GM19328 (cell line): ENCODE results near the gene PPP2R5A.
"Not testable (repeated sequence)": the region's sequence is repeated elsewhere in the genome, so short reads cannot be mapped to it uniquely, and the experiment has no call there.

ENCODE experiments used
- ATAC-seq: cut with Tn5 transposase; IDR thresholded peaks from one replicate; pipeline ENCODE4 v1.9.1; 2021; ENCODE audit warnings: mild to moderate bottlenecking, moderate library complexity; ENCODE audit not compliant: unreplicated experiment

The PPP2R5A gene

GRCh38 chr1:212267017-212267416, 18.2 kb upstream of the PPP2R5A start:
- no peak for ATAC-seq

- ATAC-seq: no peak
These were observed 17.8 kb upstream of the PPP2R5A start for GRCh38 chr1:212267460-212267859.

DNA sequence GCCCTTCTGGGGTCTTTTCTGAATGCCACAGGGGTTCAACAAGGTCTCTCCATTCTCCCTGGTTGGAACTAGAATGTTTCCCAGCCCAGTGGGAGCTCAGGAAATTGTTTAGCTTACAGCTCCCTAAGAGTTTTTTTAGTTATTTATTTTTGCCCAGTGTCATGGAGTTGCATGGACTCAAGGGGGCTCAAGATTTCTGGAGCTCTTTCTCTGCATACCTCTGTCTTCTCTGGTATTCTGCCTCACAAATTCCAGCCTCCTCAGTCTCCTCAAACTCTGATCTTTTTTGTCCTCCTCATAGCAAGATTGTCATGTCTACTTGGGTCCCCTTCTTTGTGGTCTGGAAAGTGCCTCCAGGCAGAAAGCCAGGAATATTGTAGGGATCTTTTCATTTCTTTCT, 15.9 kb upstream of the PPP2R5A start:
- ATAC-seq: no peak

GRCh38 chr1:212270564-212270963, 14.6 kb upstream of the PPP2R5A start:
- ATAC-seq: no peak

DNA sequence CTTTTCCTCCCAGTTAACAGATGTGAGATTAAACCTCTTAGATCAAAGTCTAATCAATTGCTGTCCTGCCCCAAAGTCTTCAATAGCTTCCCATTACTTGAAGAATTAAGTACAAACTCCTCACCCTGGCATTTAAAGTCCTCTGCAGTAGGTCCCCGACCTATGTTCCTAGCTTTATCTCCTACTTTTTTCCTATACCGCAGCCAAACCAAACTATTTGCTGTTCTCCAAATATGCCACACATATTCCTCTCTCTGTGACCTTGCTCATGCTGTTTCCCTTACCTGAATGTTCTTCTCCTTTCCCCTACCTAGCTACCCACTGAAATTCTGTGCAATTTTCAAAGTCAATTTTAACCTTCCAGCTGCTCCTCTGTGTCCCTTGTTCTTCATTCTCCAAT, 14.0 kb upstream of the PPP2R5A start:
- no peak for ATAC-seq

DNA sequence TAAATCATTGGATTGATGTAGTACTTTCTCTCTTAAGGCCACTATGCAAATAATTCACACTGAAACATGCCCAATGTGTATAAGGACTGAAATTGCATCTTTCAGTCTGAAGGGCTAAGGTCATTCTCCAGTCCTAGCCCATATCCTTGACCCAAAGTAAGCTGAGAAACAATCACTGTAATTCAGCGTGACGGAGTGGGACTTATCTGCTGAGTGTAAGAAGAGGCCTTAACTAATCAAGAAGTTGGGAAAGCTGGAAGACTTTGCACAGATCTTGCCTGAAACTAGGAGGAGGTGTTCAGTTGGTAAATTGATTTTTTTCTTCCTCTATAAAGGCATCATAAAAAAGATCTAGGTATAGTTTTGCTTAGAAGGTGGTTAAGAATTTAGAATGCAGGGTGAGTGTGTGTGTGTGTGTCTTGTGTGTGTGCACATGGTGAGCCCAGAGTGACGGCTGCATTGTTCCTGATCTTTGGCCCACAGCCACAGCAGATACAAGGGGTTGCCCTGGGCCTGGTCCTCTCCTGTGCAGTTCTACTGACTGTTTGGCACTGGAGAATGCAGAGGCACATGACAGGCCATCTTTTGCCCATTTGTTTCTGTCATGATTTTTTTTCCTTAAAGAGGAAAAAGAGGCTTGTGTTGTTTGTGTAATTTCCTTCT, 13.3 kb upstream of the PPP2R5A start:
- ATAC-seq: no peak

DNA sequence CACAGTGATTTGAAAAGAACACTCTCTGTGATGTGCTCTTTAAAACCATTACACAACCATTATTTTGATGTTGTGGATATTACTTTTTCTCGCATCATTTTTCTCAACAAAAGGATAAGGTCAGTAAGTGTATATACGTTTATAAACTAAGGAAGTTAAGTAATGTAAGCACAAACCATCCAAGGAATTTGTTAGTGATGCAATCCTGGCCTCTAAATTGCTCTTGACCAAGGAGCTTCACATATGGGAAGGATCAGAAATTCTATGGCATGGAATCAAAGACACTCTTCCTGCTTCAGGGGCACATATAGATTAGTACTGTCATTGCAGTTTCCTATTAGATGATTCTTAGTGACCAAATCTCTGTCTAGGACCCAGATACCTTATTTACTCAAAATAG, 3.6 kb upstream of the PPP2R5A start:
- no peak for ATAC-seq

DNA sequence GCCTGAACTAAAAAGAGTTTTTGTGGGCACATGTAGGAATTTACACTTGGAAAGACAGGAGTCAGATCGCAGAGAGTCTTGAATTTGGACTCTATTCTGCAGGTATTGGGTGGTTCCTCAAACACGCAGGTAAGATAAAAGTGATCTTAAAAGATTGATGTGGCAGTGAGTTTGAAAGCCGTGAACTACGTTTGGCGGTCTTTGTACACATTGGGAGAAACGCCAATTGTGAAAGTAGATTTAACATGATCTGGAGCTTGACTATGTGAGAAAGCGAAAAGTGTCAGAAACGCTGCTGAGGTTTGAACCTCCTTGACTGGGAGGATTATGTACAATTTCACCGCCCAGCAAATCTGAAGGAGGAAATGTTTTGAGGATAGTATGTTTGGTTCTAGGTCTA, 1.5 kb upstream of the PPP2R5A start:
- no peak for ATAC-seq

DNA sequence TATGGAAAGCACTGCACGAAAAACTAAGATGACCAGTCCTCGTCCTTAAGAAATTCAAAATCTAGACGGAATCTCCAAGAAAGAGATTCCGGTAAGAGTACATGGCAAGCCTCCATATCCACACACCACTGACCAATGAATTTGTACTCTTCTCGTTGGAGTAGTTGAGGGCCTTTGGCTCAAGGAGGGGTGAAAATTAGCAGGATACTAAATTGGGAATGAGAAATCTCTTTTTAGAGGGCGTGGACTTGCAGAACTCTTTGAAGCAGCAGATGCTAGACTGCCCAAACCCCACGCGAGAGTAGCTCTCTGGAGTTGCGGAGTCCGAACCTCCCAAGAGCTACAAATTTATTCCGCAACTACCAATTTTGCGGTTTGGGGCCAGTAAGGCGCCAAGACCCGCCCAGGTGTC, 872 bp upstream of the PPP2R5A start:
- ATAC-seq: no peak

DNA sequence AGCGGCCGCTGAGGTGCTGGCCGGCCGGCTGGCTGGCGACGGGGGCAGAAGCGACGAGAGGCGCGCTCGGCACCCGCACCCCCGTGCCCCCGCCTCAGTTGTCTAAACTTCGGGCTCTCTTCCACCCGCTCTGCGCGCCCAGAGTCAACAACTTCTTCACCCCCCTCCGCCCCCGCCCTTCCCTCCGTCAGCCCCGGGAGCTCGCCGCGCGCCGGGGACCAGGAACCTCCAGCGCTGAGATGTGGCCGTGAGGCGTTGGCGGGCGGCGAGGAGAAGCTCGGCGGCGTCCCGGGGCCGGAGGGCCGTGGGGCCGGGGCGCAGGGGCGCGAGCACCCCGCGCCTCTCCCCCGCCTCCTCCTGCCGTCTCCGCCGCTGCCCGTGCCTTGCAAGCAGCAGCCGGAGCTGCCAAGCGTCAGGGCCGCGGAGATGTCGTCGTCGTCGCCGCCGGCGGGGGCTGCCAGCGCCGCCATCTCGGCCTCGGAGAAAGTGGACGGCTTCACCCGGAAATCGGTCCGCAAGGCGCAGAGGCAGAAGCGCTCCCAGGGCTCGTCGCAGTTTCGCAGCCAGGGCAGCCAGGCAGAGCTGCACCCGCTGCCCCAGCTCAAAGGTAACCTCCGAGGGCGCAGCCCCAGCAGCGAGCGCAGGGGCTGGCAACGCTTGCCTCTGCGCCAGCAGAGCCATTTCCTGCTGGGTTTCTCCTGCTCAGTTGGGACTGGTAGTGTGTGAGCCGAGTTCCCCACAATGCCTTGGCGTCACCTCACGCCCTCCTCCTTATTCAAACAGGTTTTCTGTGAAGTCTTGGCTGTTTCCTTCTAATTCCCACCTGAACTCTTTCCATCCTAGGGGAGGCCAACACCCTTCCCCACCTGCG, 710 bp downstream of the PPP2R5A start:
- peak; percentile 6 for ATAC-seq

GRCh38 chr1:212286556-212287131, 1.4 kb downstream of the PPP2R5A start:
- no peak for ATAC-seq

DNA sequence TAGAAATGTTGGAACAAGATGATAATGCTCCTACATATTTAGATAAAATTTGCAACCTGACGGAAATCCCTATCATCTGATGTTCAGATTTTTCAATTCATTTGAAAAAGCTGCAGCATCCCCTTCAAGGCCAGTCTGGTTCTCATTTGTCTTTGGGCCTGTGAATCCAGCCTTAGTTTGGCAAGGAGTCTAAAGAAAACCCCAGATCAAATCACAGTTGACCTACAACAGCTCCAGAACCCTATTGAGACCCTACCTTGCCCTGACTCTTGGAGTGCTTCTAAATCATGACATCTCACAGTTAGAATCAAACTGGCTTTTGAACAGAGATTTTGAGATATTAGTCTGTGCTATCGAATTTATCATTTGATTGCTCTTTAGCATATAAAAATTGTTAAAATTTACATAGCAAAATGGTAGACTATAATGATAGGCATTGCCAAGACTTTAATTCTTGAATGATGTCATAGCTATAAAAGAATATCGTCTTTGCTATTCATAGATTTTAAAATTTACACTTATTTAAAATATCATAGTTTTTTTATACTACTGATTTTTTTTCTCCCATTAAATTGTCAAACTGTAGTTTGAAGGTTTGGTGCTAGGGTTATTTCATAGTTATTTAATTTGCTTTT, 2.2 kb downstream of the PPP2R5A start:
- no peak for ATAC-seq

DNA sequence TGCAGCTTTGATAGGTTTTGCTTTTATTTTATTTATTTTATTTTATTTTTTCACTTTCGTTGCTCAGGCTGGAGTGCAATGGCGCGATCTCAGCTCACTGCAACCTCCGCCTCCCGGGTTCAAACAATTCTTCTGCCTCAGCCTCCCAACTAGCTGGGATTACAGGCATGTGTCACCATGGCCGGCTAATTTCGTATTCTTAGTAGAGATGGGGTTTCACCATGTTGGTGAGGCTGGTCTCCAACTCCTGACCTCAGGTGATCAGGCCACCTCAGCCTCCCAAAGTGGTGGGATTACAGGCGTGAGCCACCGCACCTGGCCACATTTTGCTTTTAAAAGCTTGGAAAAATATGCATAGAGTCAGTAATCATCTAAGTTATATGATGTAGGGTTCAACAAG, 2.8 kb downstream of the PPP2R5A start:
- not testable (repeated sequence) for ATAC-seq

- no peak for ATAC-seq
These were observed 3.4 kb downstream of the PPP2R5A start for GRCh38 chr1:212288615-212289014.

- ATAC-seq: no peak
These were observed 4.3 kb downstream of the PPP2R5A start for GRCh38 chr1:212289262-212290077.

DNA sequence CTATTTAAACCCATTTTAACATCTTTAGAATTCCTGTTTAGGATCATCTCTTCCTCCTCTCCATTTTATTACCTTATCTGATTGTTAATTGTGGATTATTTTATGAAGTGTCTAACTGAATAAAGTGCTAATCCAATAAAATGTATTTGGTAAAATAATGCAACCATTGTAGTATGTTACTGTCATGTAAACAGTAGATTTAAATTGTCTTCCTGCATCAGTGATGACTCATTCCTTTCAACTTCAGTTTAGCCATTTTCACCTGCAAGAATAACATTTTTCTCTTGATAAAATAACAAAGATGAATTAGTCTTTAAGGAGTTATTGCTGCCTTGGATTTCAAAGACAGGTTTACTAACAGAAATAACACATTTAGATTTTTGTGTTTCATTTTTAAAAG, 5.4 kb downstream of the PPP2R5A start:
- no peak for ATAC-seq

DNA sequence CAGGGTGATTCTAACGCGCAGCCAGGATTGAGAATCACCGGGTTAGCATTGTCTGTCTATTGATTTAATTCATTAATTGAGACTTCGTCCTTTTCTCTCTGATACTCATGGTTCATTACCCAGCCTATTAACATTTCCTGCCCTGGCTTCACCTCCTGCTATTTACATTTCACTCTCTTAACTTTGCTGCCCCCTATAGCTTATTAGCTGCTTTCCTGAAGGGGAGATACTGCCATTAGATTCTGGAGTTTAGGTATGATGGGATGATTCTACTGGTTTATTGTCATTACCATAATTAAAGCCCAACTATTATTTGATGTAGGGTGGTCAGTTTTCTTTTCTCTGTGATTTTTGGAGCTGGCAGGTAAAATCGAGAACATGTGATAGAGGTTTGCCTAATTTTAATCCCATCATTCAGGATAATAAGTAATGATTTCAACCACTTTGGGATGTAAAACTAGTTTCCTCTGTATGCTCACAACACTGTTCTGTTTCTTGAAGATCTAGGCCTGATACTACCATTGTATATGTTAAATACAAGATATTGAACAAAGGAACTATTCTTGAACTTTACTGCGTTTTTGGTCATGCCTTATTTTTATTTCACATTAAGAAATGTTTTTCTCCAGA, 6.4 kb downstream of the PPP2R5A start:
- ATAC-seq: peak; percentile 69

GRCh38 chr1:212292250-212293105, 7.3 kb downstream of the PPP2R5A start:
- no peak for ATAC-seq

DNA sequence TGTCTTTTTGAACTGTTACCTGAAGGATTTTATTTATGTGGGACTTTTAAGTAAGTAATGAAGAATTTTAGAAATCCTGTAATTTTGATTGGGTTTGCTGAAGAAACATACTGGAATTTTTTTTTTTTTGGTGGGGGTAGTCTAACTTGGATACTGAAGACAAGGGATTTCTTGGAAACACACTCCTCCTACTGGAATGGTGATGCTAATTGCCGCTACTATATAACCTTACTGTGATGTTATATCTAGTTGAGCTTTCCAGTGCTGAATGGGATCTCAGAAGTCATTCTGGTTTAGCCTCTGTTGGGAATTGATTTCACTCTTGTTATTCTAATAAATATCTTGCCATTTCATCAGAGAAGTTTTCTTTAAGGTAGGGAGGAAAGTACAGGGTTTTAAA, 8.4 kb downstream of the PPP2R5A start:
- ATAC-seq: no peak
